Neural cell (in vitro differentiated cells): ENCODE results near the gene GALT. TPM values are rescaled to one million over a fixed set of nuclear protein-coding genes. Genes with fewer than 3 reads are reported as not detected.
A peak's percentile ranks its signal among the peaks of the same experiment; 100 is the strongest.

Source experiments
- H2AFZ ChIP-seq: fragments of 200-600, 300-800 bp; sonication (generic), shearing (Covaris generic); 2 replicates; pipeline ENCODE4 v1.6.0; 2014; ENCODE audit warnings: low read depth, mild to moderate bottlenecking, antibody characterized with exemption, low read length, moderate library complexity
- H3F3A ChIP-seq: fragments of 200-600 bp; shearing (Covaris generic); 2 replicates; pipeline ENCODE4 v1.6.1; 2016; ENCODE audit warnings: mild to moderate bottlenecking, moderate library complexity, mixed read lengths, antibody characterized with exemption, low read length; ENCODE audit not compliant: insufficient read depth, poor library complexity, severe bottlenecking
- H3K27ac ChIP-seq: fragments of 200-600, 300-800 bp; sonication (generic), shearing (Covaris generic); 2 replicates; pipeline ENCODE4 v1.5.1; 2014; ENCODE audit warnings: mild to moderate bottlenecking, low read length, moderate library complexity
- H3K27me3 ChIP-seq: fragments of 300-800, 200-600 bp; sonication (generic), shearing (Covaris generic); 2 replicates; pipeline ENCODE4 v1.6.0; 2014; ENCODE audit warnings: mild to moderate bottlenecking, low read depth, low read length, moderate library complexity; ENCODE audit not compliant: insufficient read depth
- H3K36me3 ChIP-seq: fragments of 300-800, 200-600 bp; sonication (generic), shearing (Covaris generic); 2 replicates; pipeline ENCODE4 v1.5.1; 2014; ENCODE audit warnings: mild to moderate bottlenecking, antibody characterized with exemption, low read length, moderate library complexity; ENCODE audit not compliant: insufficient read depth
- H3K4me2 ChIP-seq: fragments of 300-800, 200-600 bp; sonication (generic), shearing (Covaris generic); 2 replicates; pipeline ENCODE4 v1.6.0; 2014; ENCODE audit warnings: mild to moderate bottlenecking, low read length
- H3K4me3 ChIP-seq: fragments of 300-800, 200-600 bp; sonication (generic), shearing (Covaris generic); 2 replicates; pipeline ENCODE4 v1.5.1; 2014; ENCODE audit warnings: mild to moderate bottlenecking, low read length, moderate library complexity
- H3K79me2 ChIP-seq: fragments of 200-600 bp; shearing (Covaris generic); replicated peaks from 2 replicates; pipeline ENCODE4 v1.6.0; 2014; ENCODE audit warnings: mild to moderate bottlenecking, low read length, moderate library complexity; ENCODE audit not compliant: insufficient read depth
- H3K9ac ChIP-seq: fragments of 300-800, 200-600 bp; sonication (generic), shearing (Covaris generic); 2 replicates; pipeline ENCODE4 v1.6.1; 2016; ENCODE audit warnings: mild to moderate bottlenecking, low read length, mixed read lengths
- H3K9me2 ChIP-seq: fragments of 200-600 bp; shearing (Covaris generic); 2 replicates; pipeline ENCODE4 v1.6.1; 2016; ENCODE audit warnings: mild to moderate bottlenecking, low read length, mixed read lengths; ENCODE audit not compliant: insufficient read depth
- H3K9me3 ChIP-seq: fragments of 200-600, 300-800 bp; sonication (generic), shearing (Covaris generic); 2 replicates; pipeline ENCODE4 v1.6.1; 2016; ENCODE audit warnings: mild to moderate bottlenecking, mixed run types, low read length, moderate library complexity, mixed read lengths
- H4K20me1 ChIP-seq: fragments of 200-600 bp; shearing (Covaris generic); 2 replicates; pipeline ENCODE4 v1.6.1; 2016; ENCODE audit warnings: mild to moderate bottlenecking, mixed run types; ENCODE audit not compliant: insufficient read depth
- CTCF ChIP-seq: fragments of 450-650 bp; IDR thresholded peaks from 2 replicates; pipeline ENCODE4 v1.5.1; 2014; ENCODE audit warnings: antibody characterized with exemption, mild to moderate bottlenecking, moderate library complexity; ENCODE audit not compliant: poor library complexity, severe bottlenecking
- EP300 ChIP-seq: fragments of 450-650 bp; conservative IDR thresholded peaks from 2 replicates; pipeline ENCODE4 v1.6.1; 2014; ENCODE audit warnings: antibody characterized with exemption, mild to moderate bottlenecking, moderate library complexity; ENCODE audit not compliant: poor library complexity, severe bottlenecking
- EZH2 ChIP-seq: fragments of 200-600, 300-800 bp; shearing (Covaris generic), sonication (generic); IDR thresholded peaks from 2 replicates; pipeline ENCODE4 v1.6.1; 2014; ENCODE audit warnings: antibody characterized with exemption, low read length, borderline replicate concordance, mild to moderate bottlenecking; ENCODE audit not compliant: insufficient read depth, poor library complexity, severe bottlenecking
- MXI1 ChIP-seq: fragments of 450-650 bp; conservative IDR thresholded peaks from 2 replicates; pipeline ENCODE4 v1.6.1; 2014; ENCODE audit warnings: antibody characterized with exemption, mild to moderate bottlenecking; ENCODE audit not compliant: poor library complexity, severe bottlenecking
- POLR2AphosphoS5 ChIP-seq: IDR thresholded peaks from 2 replicates; pipeline ENCODE4 v1.6.1; 2012
- RAD21 ChIP-seq: fragments of 450-650 bp; conservative IDR thresholded peaks from 2 replicates; pipeline ENCODE4 v1.6.1; 2014; ENCODE audit warnings: antibody characterized with exemption, mild to moderate bottlenecking, moderate library complexity
- SMC3 ChIP-seq: fragments of 450-650 bp; conservative IDR thresholded peaks from 2 replicates; pipeline ENCODE4 v1.6.1; 2014; ENCODE audit warnings: antibody characterized with exemption, mild to moderate bottlenecking, moderate library complexity; ENCODE audit not compliant: poor library complexity
- TAF1 ChIP-seq: IDR thresholded peaks from 2 replicates; pipeline ENCODE4 v1.6.1; 2012; ENCODE audit warnings: low read depth
- polyA plus RNA-seq: library from polyadenylated mRNA; depleted of rRNA; stranded (reverse); fragments of >200 nt; gene quantifications from 2 replicates; pipeline ENCODE4 v1.2.3, GENCODE V29; 2014
- TF ChIP-seq, protein P1 (sequence below): IDR thresholded peaks from 2 replicates; pipeline ENCODE4 v1.6.1; 2012; ENCODE audit warnings: borderline replicate concordance

The GALT gene
- polyA plus RNA-seq, 1 donor from 2014 or later = 116 TPM

- no peak overlapping the region for H3K27ac ChIP-seq
- no peak overlapping the region for H3K4me2 ChIP-seq
- no peaks in the 10 kb centered on the region for H3K36me3 ChIP-seq
- H3K9me2 ChIP-seq = no peaks in the 10 kb centered on the region
- no peak for TF ChIP-seq MXI1
- TF ChIP-seq, protein P1, sequence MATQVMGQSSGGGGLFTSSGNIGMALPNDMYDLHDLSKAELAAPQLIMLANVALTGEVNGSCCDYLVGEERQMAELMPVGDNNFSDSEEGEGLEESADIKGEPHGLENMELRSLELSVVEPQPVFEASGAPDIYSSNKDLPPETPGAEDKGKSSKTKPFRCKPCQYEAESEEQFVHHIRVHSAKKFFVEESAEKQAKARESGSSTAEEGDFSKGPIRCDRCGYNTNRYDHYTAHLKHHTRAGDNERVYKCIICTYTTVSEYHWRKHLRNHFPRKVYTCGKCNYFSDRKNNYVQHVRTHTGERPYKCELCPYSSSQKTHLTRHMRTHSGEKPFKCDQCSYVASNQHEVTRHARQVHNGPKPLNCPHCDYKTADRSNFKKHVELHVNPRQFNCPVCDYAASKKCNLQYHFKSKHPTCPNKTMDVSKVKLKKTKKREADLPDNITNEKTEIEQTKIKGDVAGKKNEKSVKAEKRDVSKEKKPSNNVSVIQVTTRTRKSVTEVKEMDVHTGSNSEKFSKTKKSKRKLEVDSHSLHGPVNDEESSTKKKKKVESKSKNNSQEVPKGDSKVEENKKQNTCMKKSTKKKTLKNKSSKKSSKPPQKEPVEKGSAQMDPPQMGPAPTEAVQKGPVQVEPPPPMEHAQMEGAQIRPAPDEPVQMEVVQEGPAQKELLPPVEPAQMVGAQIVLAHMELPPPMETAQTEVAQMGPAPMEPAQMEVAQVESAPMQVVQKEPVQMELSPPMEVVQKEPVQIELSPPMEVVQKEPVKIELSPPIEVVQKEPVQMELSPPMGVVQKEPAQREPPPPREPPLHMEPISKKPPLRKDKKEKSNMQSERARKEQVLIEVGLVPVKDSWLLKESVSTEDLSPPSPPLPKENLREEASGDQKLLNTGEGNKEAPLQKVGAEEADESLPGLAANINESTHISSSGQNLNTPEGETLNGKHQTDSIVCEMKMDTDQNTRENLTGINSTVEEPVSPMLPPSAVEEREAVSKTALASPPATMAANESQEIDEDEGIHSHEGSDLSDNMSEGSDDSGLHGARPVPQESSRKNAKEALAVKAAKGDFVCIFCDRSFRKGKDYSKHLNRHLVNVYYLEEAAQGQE = no peak
- no peak for TF ChIP-seq RAD21
- TF ChIP-seq SMC3 = no peak
- TF ChIP-seq CTCF = no peak
- no peak for TF ChIP-seq TAF1
- TF ChIP-seq EZH2 = no peak
- TF ChIP-seq POLR2AphosphoS5 = no peak
- TF ChIP-seq EP300 = no peak
- no peaks in the 10 kb centered on the region for H4K20me1 ChIP-seq
- no peak overlapping the region for H2AFZ ChIP-seq
- no peaks in the 10 kb centered on the region for H3K27me3 ChIP-seq
- peak overlapping the region; percentile 86 for H3K4me3 ChIP-seq
- H3K9me3 ChIP-seq = no peaks in the 10 kb centered on the region
- H3F3A ChIP-seq = no peaks in the 10 kb centered on the region
- H3K9ac ChIP-seq = peak overlapping the region; percentile 85
- no peaks in the 10 kb centered on the region for H3K79me2 ChIP-seq
These were observed 35.9 kb upstream of the GALT start for GRCh38 chr9:34610434-34611206.

DNA sequence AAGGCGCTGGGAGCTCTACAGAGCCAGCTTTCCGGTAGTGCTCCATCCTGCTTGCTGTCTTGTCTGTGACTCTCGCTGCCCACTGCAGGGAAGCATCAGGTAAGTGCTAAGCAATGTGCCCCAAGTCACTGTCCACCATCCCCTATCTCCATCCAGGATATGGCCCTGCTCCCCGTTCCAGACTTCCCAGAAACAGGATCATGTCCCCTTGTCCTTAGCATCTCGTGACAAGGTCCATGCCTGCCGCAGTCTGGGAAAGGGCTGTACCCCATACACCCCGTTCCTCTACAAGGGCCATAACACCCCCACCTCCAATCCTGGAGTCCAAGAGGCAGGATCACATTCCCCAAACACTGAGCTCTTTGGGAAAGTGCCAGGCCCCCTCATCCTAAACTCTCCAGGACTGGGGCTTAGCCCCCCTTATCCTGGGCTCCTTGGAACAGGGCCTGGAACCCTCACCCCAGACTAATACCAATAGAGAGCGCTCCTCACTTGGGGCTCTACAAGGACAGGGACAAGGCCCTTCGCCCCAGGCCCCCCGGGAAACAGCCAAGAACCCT is 35.1 kb upstream of the GALT start:
- Histone ChIP-seq H3K9me3 (no peaks in the 10 kb centered on the region), H3K4me3 (peak overlapping the region; percentile 86), H3K79me2 (no peaks in the 10 kb centered on the region), H3F3A (no peaks in the 10 kb centered on the region), H3K36me3 (no peaks in the 10 kb centered on the region), H3K9me2 (no peaks in the 10 kb centered on the region), H3K9ac (peak overlapping the region; percentile 85), H3K4me2 (peak overlapping the region; percentile 69), H3K27ac (peak overlapping the region; percentile 71), H3K27me3 (no peaks in the 10 kb centered on the region), H2AFZ (peak overlapping the region; percentile 88), H4K20me1 (no peaks in the 10 kb centered on the region)
- no peak for TF ChIP-seq EP300
- no peak for TF ChIP-seq MXI1
- TF ChIP-seq RAD21 = no peak
- no peak for TF ChIP-seq EZH2
- no peak for TF ChIP-seq POLR2AphosphoS5
- no peak for TF ChIP-seq CTCF
- TF ChIP-seq TAF1 = no peak
